HepG2 (cell line): ENCODE data around the gene UBE2C. TPM values are rescaled to one million over a fixed set of nuclear protein-coding genes. Genes with fewer than 3 reads are reported as not detected.

Source experiments
- ARNT ChIP-seq: fragments of 450-650 bp; IDR thresholded peaks from 2 replicates; pipeline ENCODE4 v1.6.1; 2017
- ATAD3A ChIP-seq: sonication (generic); formaldehyde crosslinking; IDR thresholded peaks from 2 replicates; pipeline ENCODE4 v1.4.0; 2020; ENCODE audit warnings: missing genetic modification reagents
- BRCA1 ChIP-seq: sonication (generic); formaldehyde crosslinking; IDR thresholded peaks from 2 replicates; pipeline ENCODE4 v1.4.0; 2020; ENCODE audit warnings: missing genetic modification reagents
- CEBPG ChIP-seq: IDR thresholded peaks from 2 replicates; pipeline ENCODE4 v1.6.1; 2016
- CSRNP2 ChIP-seq: sonication (generic); formaldehyde crosslinking; conservative IDR thresholded peaks from 2 replicates; pipeline ENCODE4 v1.8.0; 2022; ENCODE audit warnings: low read depth, missing genetic modification reagents
- ETV5 ChIP-seq: IDR thresholded peaks from 2 replicates; pipeline ENCODE4 v1.6.1; 2018; ENCODE audit warnings: missing biosample characterization, missing genetic modification reagents, inconsistent platforms, borderline replicate concordance
- KLF11 ChIP-seq: IDR thresholded peaks from 2 replicates; pipeline ENCODE4 v1.6.1; 2016; ENCODE audit warnings: missing compliant biosample characterization
- KMT2B ChIP-seq: IDR thresholded peaks from 2 replicates; pipeline ENCODE4 v1.6.1; 2016; ENCODE audit warnings: missing genetic modification reagents, missing compliant biosample characterization
- NBN ChIP-seq: fragments of 450-650 bp; conservative IDR thresholded peaks from 2 replicates; pipeline ENCODE4 v1.6.1; 2017
- NCOA5 ChIP-seq: sonication (generic); formaldehyde crosslinking; IDR thresholded peaks from 2 replicates; pipeline ENCODE4 v1.4.0; 2020; ENCODE audit warnings: missing genetic modification reagents
- NR2F6 ChIP-seq, 2 experiments: IDR thresholded peaks; 2 replicates each; pipeline ENCODE4 v1.6.1; 2016; ENCODE audit warnings: antibody characterized with exemption in 1 of 2, mild to moderate bottlenecking in 1 of 2
- POLR2G ChIP-seq: fragments of 200-400 bp; formaldehyde crosslinking; IDR thresholded peaks from 2 replicates; pipeline ENCODE4 v1.6.1; 2018; ENCODE audit warnings: mild to moderate bottlenecking, low read depth, low read length, moderate library complexity
- RFX1 ChIP-seq: fragments of 450-650 bp; IDR thresholded peaks from 2 replicates; pipeline ENCODE4 v1.6.1; 2017
- SIX1 ChIP-seq: sonication (generic); formaldehyde crosslinking; IDR thresholded peaks from 2 replicates; pipeline ENCODE4 v1.4.0; 2020; ENCODE audit warnings: missing genetic modification reagents, borderline replicate concordance
- SKIL ChIP-seq: sonication (generic); formaldehyde crosslinking; IDR thresholded peaks from 2 replicates; pipeline ENCODE4 v1.8.0; 2022; ENCODE audit warnings: missing genetic modification reagents, mild to moderate bottlenecking, moderate library complexity, borderline replicate concordance
- SOX13 ChIP-seq, 3 experiments: fragments of 450-650 bp in 1 of 3; sonication (generic) in 1 of 3; formaldehyde crosslinking in 1 of 3; IDR thresholded peaks in 2 of 3; conservative IDR thresholded peaks in 1 of 3; 2 replicates each; pipeline versions ENCODE4 v1.5.0 to v1.6.1; 2016 to 2020; ENCODE audit warnings: antibody characterized with exemption in 1 of 3, mild to moderate bottlenecking in 1 of 3, missing compliant biosample characterization in 1 of 3, missing genetic modification reagents in 1 of 3, moderate library complexity in 1 of 3
- TAF1 ChIP-seq: sonication (generic); formaldehyde crosslinking; IDR thresholded peaks from 2 replicates; pipeline ENCODE4 v1.4.0; 2020; ENCODE audit warnings: missing genetic modification reagents
- ZBTB2 ChIP-seq: sonication (generic); formaldehyde crosslinking; IDR thresholded peaks from 2 replicates; pipeline ENCODE4 v1.8.0; 2022; ENCODE audit warnings: low read depth, missing genetic modification reagents
- ZMYM2 ChIP-seq: sonication (generic); formaldehyde crosslinking; IDR thresholded peaks from 2 replicates; pipeline ENCODE4 v1.8.0; 2022; ENCODE audit warnings: mild to moderate bottlenecking, missing genetic modification reagents
- ZNF205 ChIP-seq: IDR thresholded peaks from 2 replicates; pipeline ENCODE4 v1.6.1; 2018; ENCODE audit warnings: missing biosample characterization, missing genetic modification reagents
- ZNF275 ChIP-seq: sonication (generic); formaldehyde crosslinking; IDR thresholded peaks from 2 replicates; pipeline ENCODE4 v1.8.0; 2022; ENCODE audit warnings: missing genetic modification reagents, mild to moderate bottlenecking, inconsistent platforms, borderline replicate concordance
- ZNF44 ChIP-seq: sonication (generic); formaldehyde crosslinking; IDR thresholded peaks from 2 replicates; pipeline ENCODE4 v1.5.1; 2020; ENCODE audit warnings: mild to moderate bottlenecking, missing genetic modification reagents
- ZNF724P ChIP-seq: sonication (generic); formaldehyde crosslinking; IDR thresholded peaks from 2 replicates; pipeline ENCODE4 v1.8.0; 2022; ENCODE audit warnings: missing genetic modification reagents, borderline replicate concordance
- ZNF790 ChIP-seq: sonication (generic); formaldehyde crosslinking; IDR thresholded peaks from 2 replicates; pipeline ENCODE4 v1.8.0; 2022; ENCODE audit warnings: missing genetic modification reagents, mild to moderate bottlenecking, borderline replicate concordance
- ZNF792 ChIP-seq: IDR thresholded peaks from 2 replicates; pipeline ENCODE4 v1.6.1; 2016
- polyA plus RNA-seq, 8 experiments: library from polyadenylated mRNA; depleted of rRNA in 3 of 8; stranded (reverse) in 7 of 8; unstranded in 1 of 8; fragments of >200 nt; fragmentation: Illumina TruSeq in 4 of 8; extraction: Trizol in 4 of 8; gene quantifications; 2 replicates each; pipeline versions ENCODE4 v1.2.1 to v1.2.3, GENCODE V29; 2011 to 2016; ENCODE audit warnings: low read depth in 4 of 8, missing spikeins in 1 of 8, mixed read lengths in 1 of 8; ENCODE audit not compliant: insufficient read depth in 1 of 8
- total RNA-seq, 5 experiments: library from RNA; depleted of rRNA; stranded (reverse); fragments of >200 nt; fragmentation: Illumina TruSeq; extraction: Trizol; gene quantifications; 2 replicates each; pipeline ENCODE4 v1.2.3, GENCODE V29; 2016; ENCODE audit warnings: low read depth in 1 of 5

The UBE2C gene
- total and polyA plus RNA-seq, 2 of the 13 experiments (the other 11 are each of a cell fraction or from before 2014, with no cell fraction given), result 100 to 123 TPM

- TF ChIP-seq ETV5 (CRISPR knock-in tag) (no peak), ZBTB2 (CRISPR knock-in tag) (0 out of 2 replicates have a peak, but pooled peaks have one; percentile 15), ZNF790 (CRISPR knock-in tag) (peak; percentile 4; the same call in 1 of the 2 replicates), NCOA5 (CRISPR knock-in tag) (no peak), ZNF44 (CRISPR knock-in tag) (no peak), RFX1 (no peak), ZNF792 (no peak), ZNF275 (CRISPR knock-in tag) (peak; percentile 57; the same call in 1 of the 2 replicates), CSRNP2 (CRISPR knock-in tag) (no peak), ZMYM2 (CRISPR knock-in tag) (peak; percentile 81), NR2F6 (IDR thresholded peaks at IDR 0.05) (peak; percentile 12; the same call in 1 of the 2 replicates), NR2F6 (CRISPR knock-in tag; IDR thresholded peaks at IDR 0.05) (no peak), ARNT (no peak), TAF1 (CRISPR knock-in tag) (peak; percentile 75), SKIL (CRISPR knock-in tag) (0 out of 2 replicates have a peak, but pooled peaks have one; percentile 20), SIX1 (CRISPR knock-in tag) (no peak), SOX13 (IDR thresholded peaks at IDR 0.05) (no peak), SOX13 (CRISPR knock-in tag; conservative IDR thresholded peaks at IDR 0.05 in 1 of 2, IDR thresholded peaks at IDR 0.05 in 1 of 2) (peak in 1 of 2 experiments; percentile 73; a peak in 2 of 4 replicates), KMT2B (CRISPR knock-in tag) (no peak), ZNF724P (peak; percentile 62; the same call in 1 of the 2 replicates), KLF11 (CRISPR knock-in tag) (0 out of 2 replicates have a peak, but pooled peaks have one; percentile 59), POLR2G (peak; percentile 94), CEBPG (peak; percentile 92), ATAD3A (no peak), ZNF205 (CRISPR knock-in tag) (no peak), BRCA1 (CRISPR knock-in tag) (peak; percentile 24; the same call in 1 of the 2 replicates), NBN (no peak)
Observed at GRCh38 chr20:45833030-45833882, 20.8 kb downstream of the UBE2C start, which contains the start of gene SNX21 (continued).
